D721Med (cell line): ENCODE measurements around the gene CD34.

Experiments used
- DNase-seq: peaks from one replicate; pipeline ENCODE4 v3.0.0; 2011; ENCODE audit warnings: low spot score; ENCODE audit not compliant: insufficient read length
- FAIRE-seq: peaks from 2 replicates; lab custom pipeline; 2011; peaks lifted over from hg19 to GRCh38; lab: Jason Lieb, UNC
- TF ChIP-seq, protein P1 (sequence below): IDR thresholded peaks from 2 replicates; pipeline ENCODE4 v1.5.1; 2012; ENCODE audit warnings: mild to moderate bottlenecking, control low read depth; ENCODE audit not compliant: insufficient read depth; ENCODE audit errors: missing control alignments

The CD34 gene

DNA sequence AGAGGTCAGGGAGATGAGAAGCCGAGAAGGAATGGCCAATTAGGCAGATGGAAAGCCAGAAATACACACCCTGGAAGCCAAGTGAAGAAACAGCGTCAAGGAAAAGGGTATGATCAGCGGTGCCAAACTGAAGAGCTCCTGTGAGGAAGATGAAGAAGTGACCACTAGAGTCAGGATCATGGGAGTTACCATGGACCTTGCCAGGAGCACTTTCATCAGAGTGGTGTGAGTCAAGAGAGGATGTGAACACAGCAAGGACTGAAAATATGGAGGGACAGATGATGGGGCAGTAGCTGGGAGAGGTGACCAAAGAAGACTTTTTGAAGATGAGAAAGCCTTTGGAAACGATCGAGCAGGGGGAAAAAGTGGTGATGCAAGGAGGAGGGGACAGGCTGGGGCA is 50.4 kb downstream of the CD34 start:
- no peak for FAIRE-seq
- DNase-seq = no peak
- TF ChIP-seq, protein P1, sequence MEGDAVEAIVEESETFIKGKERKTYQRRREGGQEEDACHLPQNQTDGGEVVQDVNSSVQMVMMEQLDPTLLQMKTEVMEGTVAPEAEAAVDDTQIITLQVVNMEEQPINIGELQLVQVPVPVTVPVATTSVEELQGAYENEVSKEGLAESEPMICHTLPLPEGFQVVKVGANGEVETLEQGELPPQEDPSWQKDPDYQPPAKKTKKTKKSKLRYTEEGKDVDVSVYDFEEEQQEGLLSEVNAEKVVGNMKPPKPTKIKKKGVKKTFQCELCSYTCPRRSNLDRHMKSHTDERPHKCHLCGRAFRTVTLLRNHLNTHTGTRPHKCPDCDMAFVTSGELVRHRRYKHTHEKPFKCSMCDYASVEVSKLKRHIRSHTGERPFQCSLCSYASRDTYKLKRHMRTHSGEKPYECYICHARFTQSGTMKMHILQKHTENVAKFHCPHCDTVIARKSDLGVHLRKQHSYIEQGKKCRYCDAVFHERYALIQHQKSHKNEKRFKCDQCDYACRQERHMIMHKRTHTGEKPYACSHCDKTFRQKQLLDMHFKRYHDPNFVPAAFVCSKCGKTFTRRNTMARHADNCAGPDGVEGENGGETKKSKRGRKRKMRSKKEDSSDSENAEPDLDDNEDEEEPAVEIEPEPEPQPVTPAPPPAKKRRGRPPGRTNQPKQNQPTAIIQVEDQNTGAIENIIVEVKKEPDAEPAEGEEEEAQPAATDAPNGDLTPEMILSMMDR = no peak

- FAIRE-seq (no peak), DNase-seq (no peak)
- TF ChIP-seq, protein P1 = no peak
Measured at GRCh38 chr1:207858806-207859205, 52.1 kb downstream of the CD34 start.

DNA sequence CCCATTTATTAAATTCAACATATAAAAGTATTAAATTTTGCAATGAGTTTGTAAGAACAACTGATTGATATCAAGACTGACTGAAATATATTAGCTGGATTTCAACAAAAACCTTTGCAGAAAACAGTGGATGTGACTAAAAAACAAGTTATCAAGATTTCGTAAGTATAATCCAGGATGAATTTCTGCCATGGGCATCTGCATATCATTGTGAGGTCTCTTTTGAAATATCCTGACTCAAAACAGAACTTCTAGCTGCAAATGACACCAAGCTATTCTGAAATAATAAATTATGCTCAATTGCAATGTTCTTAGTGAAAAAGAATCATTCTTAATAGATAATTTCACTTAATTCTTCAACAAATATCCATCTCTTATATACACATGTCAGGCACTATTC is 52.6 kb downstream of the CD34 start:
- FAIRE-seq (no peak), DNase-seq (no peak)
- TF ChIP-seq, protein P1 = no peak

DNA sequence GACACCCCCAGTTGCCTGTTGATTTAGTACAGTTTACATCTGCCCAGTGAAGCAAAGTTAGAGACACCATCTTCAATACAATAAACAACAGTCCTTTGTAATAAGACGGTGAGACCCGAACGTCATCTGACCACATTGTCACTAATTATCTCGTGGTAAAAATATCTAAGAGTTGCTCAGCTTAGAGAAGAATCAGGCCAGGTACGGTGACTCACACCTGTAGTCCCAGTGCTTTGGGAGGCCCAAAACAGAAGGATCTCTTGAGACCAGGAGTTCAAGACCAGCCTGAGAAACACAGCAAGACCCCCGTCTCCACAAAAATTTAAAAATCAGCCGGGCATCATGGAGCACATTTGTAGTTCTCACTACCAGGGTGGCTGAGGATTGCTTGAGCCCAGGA is 53.5 kb downstream of the CD34 start:
- no peak for FAIRE-seq
- DNase-seq = no peak
- TF ChIP-seq, protein P1 = no peak

- FAIRE-seq (no peak), DNase-seq (no peak)
- TF ChIP-seq, protein P1 = no peak
Measured at GRCh38 chr1:207856276-207857023, 54.5 kb downstream of the CD34 start.

GRCh38 chr1:207854001-207854400 is 56.9 kb downstream of the CD34 start:
- TF ChIP-seq, protein P1 = no peak
- FAIRE-seq = no peak
- no peak for DNase-seq

DNA sequence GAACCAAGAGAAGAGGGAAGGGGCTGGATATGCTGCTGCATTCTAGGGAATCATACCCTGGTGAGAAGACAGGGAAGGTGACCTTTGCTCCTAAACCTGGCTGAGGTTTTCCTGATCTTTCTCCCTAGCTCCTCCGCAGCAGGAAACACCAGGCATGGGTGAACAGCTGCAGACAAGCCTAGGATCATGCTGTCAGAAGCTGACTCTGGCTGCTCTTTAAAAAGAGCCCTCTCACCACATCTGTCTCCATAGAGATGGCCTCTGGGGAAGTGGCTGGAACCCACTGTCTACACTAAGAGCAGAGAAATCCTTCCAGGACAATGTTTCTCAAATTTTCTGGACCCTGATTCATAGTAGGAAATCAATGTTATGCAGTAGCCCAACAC is 57.6 kb downstream of the CD34 start:
- TF ChIP-seq, protein P1 = no peak
- FAIRE-seq (no peak), DNase-seq (no peak)
